Activated CD8-positive, alpha-beta memory T cell treated with anti-CD3 and anti-CD28 coated beads, Interleukin-2, amount 50 U/mL, for 1 hour (primary cell): ENCODE measurements around the gene ATP9A.
"Not testable (repeated sequence)": the region's sequence is repeated elsewhere in the genome, so short reads cannot be mapped to it uniquely, and the experiment has no call there.

Source experiments
- DNase-seq: peaks from one replicate; pipeline ENCODE4 v3.0.0-alpha.2; 2020; ENCODE audit errors: extremely low read depth

ATP9A gene, protein sequence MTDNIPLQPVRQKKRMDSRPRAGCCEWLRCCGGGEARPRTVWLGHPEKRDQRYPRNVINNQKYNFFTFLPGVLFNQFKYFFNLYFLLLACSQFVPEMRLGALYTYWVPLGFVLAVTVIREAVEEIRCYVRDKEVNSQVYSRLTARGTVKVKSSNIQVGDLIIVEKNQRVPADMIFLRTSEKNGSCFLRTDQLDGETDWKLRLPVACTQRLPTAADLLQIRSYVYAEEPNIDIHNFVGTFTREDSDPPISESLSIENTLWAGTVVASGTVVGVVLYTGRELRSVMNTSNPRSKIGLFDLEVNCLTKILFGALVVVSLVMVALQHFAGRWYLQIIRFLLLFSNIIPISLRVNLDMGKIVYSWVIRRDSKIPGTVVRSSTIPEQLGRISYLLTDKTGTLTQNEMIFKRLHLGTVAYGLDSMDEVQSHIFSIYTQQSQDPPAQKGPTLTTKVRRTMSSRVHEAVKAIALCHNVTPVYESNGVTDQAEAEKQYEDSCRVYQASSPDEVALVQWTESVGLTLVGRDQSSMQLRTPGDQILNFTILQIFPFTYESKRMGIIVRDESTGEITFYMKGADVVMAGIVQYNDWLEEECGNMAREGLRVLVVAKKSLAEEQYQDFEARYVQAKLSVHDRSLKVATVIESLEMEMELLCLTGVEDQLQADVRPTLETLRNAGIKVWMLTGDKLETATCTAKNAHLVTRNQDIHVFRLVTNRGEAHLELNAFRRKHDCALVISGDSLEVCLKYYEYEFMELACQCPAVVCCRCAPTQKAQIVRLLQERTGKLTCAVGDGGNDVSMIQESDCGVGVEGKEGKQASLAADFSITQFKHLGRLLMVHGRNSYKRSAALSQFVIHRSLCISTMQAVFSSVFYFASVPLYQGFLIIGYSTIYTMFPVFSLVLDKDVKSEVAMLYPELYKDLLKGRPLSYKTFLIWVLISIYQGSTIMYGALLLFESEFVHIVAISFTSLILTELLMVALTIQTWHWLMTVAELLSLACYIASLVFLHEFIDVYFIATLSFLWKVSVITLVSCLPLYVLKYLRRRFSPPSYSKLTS

DNA sequence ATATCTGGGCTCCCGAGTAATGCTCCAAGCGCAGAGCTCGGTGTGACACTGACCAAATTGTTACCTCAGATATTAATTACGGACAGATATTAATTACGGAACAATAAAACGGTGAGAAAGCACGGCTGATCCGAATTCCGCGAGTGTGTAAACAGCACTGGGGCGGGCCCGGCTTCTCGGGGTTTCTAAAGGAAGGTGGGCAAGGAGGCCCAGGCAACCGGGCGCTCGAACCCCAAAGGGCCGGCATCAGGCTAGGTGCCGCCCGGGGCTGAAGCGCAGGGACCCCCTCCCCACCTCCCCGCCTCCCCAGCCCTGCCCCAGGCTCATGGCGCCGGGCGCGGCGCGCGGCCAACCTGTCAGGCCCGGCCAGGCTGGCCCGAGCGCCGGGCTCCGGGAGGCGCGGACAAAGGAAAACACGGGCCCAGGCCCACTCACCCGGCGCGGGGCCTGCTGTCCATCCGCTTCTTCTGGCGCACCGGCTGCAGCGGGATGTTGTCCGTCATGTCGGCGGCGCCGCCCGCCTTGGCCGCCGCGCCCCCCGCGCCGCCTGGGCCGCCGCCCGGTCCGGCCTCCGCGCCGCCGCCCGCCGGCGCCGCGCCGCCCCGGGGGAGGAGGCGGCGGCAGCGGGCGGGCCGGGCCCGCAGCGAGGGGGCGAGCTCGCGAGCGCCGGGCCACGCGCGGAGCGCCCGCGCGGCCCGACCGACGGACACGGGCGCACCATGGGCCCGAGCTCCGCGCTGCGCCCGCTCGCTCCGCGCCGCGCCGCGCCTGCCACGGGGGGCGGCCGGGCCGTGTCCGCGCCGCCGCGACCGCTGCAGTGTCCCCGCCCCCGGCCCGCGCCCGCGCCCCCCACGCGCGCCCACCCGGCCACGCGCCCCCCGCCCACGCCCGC is at the start of gene ATP9A:
TSS of gene ATP9A (minus strand) at position 524 of the 892 bp plus-strand sequence. CDS start at position 503, 21 bp downstream.
- DNase-seq = no peak

DNA sequence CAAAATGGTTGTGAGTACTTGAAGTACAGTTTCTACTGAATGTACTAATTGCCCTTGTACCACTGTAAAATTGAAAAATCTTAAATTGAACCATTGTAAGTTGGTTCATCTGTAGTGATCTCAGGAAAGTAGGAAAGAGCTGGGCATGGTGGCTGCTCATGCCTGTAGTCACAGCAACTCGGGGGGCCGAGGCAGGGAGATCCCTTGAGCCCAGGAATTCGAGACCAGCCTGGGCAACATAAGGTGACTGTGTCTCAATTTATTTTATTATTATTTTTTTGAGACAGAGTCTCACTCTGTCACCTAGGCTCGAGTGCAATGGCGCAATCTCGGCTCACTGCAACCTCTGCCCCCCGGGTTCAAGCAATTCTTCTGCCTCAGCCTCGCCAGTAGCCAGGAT is 48.7 kb upstream of the ATP9A start:
- DNase-seq = not testable (repeated sequence)

DNA sequence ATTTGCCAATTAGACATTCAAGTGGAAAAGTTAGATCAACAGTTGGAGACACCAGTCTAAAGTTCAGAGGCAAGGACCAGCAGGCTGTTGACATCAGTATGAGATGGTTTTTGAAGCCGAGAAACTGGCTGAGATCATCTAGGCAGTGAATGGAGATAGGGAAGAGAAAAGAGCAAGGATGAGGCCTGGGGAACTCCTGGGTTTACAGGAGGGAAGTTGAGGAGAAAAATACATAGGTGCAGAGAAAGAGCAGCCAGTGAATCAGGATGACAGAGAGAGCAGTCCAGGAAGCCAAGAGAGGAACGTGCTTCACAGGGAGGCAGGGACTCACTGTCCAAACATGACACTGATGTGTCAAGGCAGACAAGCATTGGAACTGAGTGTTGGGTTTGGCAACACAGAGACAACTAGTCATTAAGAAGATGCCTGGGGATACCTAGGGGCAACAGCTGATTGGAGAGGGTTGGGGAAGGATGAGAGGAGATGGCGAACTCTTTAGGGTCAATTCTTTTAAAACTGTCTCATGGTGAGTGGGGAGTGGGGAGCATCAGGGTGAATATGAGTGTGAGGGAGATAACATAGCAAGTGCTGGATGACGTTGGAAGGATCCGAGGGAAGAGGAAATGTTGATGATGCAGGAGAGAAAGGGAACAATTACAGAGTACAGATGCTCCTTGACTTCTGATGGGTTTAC is 47.3 kb upstream of the ATP9A start:
- DNase-seq = no peak

DNA sequence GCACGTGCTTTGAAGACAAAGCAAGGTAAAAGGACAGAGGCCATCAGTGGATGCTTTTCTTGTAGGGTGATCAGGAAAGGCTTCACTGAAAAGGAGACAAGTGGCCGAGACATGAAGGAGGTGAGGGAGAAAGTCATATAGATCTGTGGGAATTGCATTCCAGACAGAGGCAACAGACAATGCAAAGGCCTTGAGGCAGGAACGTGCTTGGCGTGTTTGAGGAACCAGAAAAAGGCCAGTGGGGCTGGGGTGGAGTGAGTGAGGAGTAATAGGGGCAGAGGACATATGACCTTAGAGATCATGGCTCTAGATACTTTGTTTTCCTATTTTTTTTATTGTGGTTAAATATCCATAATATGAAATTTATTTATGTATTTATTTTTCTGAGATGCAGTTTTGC is 44.7 kb upstream of the ATP9A start:
- DNase-seq = no peak

DNA sequence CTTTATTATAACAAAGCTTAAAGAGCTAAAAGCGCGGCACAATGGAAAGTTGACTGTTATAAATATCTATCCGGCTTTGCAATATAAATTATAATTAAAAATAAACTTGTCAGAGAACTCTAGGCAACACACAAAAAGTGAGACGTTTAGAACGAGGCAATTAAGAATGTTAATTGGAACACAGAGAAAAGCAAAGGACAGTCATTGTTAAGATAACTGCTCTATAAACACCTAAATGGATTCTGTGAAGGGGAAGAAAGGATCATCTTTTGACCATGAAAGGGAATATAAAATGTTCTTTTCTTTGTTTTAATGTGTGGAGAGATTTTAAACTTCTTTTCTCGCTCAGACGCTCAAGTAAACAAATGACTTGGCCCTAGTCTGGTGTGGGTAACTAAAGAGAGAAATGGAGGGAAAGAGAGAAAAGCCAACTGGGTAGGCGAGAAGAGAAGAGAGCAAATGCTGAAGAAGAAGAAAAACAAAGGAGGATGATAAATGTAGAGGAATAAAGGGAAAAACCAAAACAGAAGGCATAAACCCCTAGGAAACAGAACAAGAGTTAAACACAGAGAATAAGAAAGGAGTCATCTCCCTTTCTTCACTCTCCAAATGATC is 43.4 kb upstream of the ATP9A start:
- DNase-seq = no peak

DNA sequence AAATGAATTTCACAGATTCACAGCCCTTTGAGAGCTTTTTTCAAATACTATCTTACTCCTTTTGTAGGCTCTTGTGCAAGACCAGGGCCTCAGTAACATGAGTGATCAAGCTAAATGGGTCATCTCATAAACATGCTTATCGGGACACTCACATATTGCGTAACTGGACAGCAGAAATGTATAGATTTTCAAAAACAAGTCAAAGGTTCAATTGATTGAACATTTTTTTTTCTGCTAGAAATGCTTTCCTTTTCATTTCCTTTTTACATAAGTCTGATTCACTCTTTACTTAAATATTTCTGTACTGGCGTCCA is 42.8 kb upstream of the ATP9A start:
- no peak for DNase-seq

DNA sequence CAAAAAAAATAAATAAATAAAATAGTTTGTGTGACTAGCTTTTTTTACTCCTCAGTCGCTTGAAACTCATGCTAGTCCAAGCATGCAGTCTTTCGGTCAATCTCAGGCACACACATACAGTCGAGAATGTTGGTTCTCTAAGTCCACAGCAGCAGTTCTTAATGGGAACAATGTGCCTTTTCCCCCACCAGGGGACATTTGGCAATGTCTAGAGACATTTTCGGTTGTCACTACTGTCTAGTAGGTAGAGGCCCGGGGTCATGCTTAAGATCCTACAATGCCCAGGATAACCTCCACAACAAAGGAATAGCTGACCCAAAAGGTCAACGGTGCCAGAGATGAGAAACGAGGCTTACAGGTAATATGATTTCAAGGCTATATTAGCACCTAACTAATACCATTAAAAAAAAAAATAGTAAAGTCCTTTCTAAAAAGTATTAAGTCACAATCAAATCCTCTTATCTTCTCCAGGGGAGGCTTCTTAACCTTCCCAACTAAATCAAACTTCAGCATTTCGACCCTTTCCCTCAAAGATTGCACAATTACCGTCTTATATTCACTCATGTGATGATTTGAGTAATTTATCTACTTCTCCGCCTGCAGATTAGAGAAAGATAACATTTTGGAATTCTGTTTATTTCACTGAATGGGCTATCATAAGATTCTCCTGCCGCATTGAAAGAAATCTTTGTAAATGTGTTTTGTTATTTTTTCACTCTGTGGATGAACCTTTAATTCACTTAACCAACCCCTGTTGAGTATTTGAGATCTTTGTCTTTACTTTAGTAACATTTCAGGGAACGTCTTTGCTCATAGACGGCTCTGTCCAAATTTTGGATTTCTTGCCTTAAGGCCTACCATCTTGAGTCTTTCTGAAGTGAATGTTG is 42.2 kb upstream of the ATP9A start:
- no peak for DNase-seq

DNA sequence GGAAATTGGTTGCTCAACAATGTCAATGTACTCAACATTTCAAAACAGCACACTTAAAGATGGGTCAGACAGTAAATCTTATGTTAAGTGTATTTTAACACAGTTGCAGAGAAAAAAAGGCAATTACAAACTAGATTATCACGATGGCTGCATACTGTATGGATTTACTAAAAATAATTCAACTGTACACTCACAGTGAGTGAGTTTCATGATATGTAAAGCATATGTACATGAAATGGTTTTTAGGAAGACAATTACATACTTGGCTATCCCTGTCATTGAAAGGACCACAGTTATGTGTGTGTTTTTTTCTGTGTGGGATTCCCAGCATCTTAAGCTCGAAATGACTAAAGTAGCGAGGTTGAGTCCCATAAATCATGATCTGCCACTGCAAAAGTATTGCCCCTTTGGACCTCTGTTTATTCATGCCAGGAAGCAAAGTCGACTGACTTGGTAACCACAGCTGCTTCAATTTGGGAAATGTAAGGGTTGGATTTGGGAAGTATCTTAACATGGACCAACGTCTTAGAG is 39.6 kb upstream of the ATP9A start:
- DNase-seq = no peak

DNA sequence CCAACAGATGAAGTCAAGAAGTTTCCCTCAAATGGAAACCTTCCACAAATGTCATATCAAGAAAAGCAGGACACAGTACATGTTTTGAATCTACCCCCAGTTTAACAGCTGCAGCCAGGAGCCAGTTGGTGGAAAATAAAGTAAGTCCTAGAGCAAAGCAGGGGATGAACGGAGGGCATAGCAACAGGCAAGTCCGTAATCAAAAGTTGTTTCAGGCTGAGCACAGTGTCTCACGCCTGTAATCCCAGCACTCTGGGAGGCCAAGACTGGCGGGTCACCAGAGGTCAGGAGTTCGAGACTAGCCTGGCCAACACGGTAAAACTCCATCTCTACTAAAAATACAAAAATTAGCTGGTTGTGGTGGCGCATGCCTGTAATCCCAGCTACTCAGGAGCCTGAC is 36.6 kb upstream of the ATP9A start:
- DNase-seq = no peak

DNA sequence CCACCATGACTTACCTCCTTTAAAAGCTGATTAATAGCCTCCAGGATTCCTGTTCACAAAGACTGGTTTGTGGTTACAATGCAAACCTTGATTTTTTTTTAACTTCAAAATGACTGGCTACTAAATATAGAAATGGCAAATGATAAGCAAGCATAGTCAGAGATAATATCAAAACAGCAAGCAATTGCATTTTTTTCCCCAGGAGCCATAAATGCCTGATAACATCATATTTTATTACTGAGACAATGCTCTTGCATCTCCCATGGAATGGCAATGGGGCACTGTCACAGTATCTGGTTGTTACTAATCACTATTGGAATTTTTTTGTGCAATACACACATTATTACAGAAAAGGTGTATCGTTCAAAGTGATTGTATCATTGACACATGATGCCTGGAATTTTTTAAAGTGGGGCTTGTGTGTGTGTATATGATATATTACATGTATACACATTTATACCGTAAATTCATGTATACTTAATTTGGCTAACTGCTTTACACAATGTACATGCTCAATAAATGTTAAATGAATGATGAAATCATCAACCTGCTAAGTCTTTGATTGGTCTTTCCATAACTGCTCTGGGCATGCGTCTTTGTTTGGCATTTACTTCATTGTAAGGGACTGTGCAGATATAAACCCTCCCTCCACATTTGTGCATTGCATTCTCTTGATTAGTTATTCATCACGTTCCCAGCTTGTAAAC is 35.1 kb upstream of the ATP9A start:
- no peak for DNase-seq

DNA sequence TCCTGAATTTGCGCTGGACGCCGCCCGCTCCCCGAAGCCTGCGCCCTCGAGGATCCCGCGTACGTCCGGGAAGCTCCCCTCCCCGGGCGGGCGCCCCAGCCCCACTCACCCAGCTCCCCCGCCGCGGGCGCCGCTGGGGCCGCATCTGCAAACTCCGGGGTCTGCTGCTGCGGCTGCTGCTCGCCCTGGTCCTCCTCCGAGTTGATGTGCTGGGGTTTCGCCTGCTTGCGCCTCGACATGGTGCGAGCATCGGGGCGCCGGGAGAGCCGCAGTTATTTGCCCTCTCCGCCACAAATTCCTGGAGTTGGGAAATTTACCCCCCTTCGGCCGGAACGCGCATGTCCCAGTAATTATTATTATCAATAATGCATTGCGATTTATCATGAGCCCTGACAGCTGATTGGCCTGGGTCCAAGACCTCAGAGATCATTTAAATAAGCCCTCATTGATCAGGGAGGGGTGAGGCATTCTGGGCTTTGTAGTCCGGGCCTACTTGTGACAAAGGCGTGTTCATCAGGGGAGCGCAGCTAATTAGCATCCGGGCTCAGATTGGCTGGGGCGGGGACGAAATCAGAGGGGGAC is 34.1 kb upstream of the ATP9A start, which contains the start of gene SALL4:
TSS of gene SALL4 (minus strand) at position 352 of the 582 bp plus-strand sequence. CDS start at position 239, 113 bp downstream.
- no peak for DNase-seq

DNA sequence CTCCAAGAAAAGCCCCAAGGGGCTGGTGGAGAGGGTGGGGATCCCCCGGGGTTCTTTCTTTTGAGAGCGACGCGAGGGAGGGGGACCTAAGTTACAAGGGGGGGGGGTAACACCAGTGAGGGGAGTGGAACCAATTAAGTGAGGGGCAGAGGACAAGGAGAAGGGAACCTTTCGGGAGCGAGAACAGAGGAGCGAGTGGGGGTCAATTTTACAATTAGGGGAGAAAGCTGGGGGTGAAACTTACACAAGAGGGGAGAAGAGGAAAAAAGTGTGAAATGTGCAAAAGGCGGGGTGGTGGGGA is 33.6 kb upstream of the ATP9A start:
- DNase-seq = no peak

DNA sequence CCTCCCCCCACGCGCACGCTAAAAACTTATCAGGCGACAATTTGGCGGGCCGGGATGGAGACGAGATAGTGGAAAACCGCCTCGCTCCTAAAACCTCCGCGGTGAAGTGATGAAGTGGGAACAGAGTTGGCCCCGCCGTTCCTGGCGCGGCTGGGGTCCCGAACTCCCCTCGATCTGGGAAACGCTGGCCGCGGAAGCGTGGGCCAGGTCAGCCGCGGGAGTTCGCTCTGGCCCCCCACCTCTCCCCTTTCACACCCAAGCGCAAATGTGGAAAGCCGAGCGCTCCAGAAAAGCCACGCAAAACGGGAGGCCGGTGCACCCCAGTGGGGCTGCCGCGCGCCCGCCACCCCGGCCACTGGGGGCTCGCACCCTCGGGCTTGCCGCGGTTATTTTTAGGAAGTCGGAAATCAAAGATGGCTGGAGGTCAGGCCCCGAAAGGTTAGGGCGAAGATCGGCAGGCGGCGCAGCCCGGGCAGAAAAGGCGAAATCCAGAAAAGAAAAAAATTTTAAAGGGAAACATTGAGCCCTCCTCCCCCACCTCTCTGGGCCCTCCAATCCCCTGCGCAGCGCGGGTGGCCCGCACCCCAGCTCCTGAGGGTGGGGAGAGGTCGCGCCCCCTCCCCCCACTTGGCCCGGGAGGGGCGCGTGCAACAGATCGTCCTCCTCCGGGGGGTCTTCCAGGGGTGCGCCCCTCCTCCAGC is 33.1 kb upstream of the ATP9A start:
- DNase-seq = no peak

DNA sequence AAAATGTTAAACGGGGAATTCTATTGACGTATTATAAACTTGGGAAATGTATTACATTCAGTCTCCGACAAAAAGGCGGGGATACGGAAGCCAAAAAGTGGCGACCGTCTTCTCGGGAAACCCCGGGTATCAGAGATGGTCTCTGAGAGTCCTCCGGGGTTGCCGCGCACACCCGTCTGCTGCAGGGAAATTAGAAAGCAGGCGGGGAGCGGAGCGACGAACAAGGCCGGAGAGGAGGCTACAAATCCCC is 32.6 kb upstream of the ATP9A start:
- DNase-seq = no peak

DNA sequence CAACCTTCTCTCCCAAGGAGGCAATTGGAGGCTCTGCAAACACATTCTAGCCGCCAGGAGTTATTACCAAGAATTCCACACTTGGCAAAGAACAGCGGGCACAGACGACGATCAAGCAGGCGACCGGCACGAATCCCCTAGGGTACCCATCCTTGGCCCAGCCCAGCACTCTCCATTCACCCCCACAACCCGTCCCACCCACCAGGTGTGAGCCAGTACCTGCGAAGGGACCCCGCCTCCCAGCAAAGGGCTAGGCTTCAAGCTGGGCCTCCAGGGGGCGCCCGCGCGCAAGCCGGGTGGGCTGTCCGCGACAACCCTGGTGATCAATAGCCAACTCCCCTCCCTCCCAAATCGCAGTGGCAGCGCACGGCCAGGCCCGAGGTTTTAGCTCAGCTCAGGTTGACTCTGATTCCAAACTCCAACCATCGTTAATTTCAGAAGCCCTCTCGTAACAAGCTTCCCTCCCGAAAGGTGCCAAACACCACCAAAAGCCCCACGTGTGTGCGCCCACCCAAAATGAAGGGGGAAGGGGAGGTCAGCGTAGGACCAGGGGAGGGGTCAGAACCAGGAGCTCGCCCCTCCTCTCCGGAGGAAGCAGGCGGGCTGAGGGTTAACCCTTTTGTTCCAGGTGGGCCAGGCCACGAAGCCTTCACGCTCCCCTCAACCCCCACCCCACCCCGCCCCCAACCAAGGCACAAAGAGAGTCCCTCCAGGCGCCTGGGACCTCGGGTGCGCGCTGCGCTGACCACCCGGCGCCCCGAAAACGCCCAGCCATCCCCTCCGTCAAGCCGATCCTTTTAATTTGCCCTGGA is 32.1 kb upstream of the ATP9A start:
- DNase-seq = no peak

DNA sequence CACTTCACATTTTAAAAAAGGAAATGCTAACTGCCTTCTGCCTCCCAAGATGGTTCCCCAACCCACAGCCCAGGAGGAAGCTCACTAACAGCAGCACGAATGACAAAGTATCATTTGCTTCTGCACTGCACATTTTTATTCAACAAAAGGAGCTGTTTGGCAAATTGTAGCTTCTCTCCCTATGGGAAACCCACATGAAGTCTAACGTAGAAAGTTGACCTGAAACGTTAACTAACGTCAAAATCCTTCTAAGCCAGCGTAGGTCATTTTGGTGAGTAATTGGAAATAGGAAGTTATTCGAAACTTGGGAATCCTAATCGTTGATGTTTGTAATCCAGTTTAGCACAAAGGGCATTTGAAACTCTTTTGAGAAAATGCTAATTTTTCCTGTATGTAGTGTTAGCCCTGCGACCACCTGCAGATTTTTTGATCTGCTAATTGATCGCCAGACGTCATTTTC is 31.2 kb upstream of the ATP9A start:
- no peak for DNase-seq

DNA sequence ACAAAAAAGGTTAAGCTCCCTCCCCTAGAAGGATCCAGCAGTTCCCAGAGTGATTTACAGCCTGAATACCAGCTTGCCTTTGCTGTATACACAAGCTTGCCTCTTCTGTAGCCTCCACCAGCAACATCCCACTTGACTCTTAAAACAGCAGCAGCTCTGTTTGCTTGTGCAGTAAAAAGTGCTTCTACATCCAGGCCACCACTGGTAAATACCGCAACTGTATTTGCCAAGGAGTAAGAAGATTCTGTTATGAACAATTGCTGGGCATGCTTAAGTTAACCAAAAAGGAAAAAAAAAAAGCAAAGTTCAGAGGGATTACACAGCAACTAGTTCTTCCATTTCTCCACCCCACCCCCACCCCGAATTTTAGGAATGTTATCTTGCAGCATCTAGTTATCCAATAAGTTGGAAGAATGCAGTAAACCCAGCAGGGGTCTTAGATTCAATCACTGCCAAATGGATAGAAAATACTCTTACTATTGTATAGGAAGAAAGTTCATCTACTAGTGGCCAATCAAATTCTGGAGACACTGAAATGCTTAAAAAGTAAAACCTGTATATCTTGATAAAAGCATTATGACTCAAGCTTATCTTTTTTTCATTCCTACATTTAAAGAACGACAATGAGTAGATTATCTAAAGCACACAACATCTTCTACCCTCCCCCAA is 29.3 kb upstream of the ATP9A start:
- no peak for DNase-seq
